Ovary (tissue), 9 donors: ENCODE data around the gene EXO5. TPM values are rescaled to one million over a fixed set of nuclear protein-coding genes. Genes with fewer than 3 reads are reported as not detected.

ENCODE experiments used
- DNase-seq, 5 donors: peaks; one replicate each; pipeline ENCODE4 v3.0.0-alpha.2; 2019 to 2020
- H3K27ac ChIP-seq, 2 donors: fragments of 200-600 bp; one replicate each; pipeline versions ENCODE4 v1.5.1 to v1.8.0; 2019 to 2022
- H3K27me3 ChIP-seq: fragments of 200-600 bp; one replicate; pipeline ENCODE4 v1.8.0; 2022
- H3K36me3 ChIP-seq: fragments of 200-600 bp; sonication (generic); one replicate; pipeline ENCODE4 v1.5.1; 2019
- H3K4me1 ChIP-seq: one replicate; pipeline ENCODE4 v1.8.1; 2013; ENCODE audit warnings: mild to moderate bottlenecking, moderate library complexity; ENCODE audit not compliant: insufficient read depth
- H3K4me3 ChIP-seq: fragments of 200-600 bp; sonication (generic); one replicate; pipeline ENCODE4 v1.5.1; 2017
- H3K9me3 ChIP-seq, 2 donors: fragments of 200-600 bp in 1 of 2; sonication (generic) in 1 of 2; one replicate each; pipeline versions ENCODE4 v1.5.1 to v1.8.1; 2013 to 2019; ENCODE audit warnings: mild to moderate bottlenecking in 1 of 2, moderate library complexity in 1 of 2
- CTCF ChIP-seq, 3 donors: fragments of 450-650 bp in 2 of 3; fragments of 200-600 bp in 1 of 3; IDR thresholded peaks; one replicate each; pipeline versions ENCODE4 v1.5.1 to v1.8.0; 2016 to 2022; ENCODE audit warnings: antibody characterized with exemption in 3 of 3, mild to moderate bottlenecking in 1 of 3
- EP300 ChIP-seq: sonication (generic); formaldehyde crosslinking; IDR thresholded peaks from one replicate; pipeline ENCODE4 v1.6.1; 2017; ENCODE audit warnings: antibody characterized with exemption
- POLR2A ChIP-seq: fragments of 450-650 bp; IDR thresholded peaks from one replicate; pipeline ENCODE4 v1.6.1; 2017; ENCODE audit warnings: antibody characterized with exemption, mild to moderate bottlenecking, moderate library complexity
- WGBS, 3 donors: extraction: QIAGEN DNeasy Blood & Tissue Kit in 1 of 3; methylation state at CpG; one replicate each; pipeline versions ENCODE4 v1.1.5 to v1.1.7; 2013 to 2017; 5-methylcytosine and 5-hydroxymethylcytosine counted together
- intact Hi-C, 4 donors: fragments of 100-400 bp; cut with DNase I; formaldehyde crosslinking; loops; one replicate each; pipeline versions ENCODE4 v1.11.0 to v1.15.1; 2022 to 2023
- polyA plus RNA-seq, 2 donors: library from polyadenylated mRNA; stranded (reverse); fragments of 200-250 nt in 1 of 2; fragments of 350-450 nt in 1 of 2; fragmentation: Illumina TruSeq in 1 of 2; extraction: RNeasy Lipid Tissue Mini Kit (QIAGEN cat#74804) in 1 of 2; gene quantifications; one replicate each; pipeline ENCODE4 v1.2.3, GENCODE V29; 2013 to 2014
- small RNA-seq: library from RNA; depleted of rRNA; stranded (forward); fragments of <200 nt; gene quantifications from one replicate; pipeline ENCODE3, GENCODE V24; 2016
- total RNA-seq, 7 donors: library from RNA; depleted of rRNA in 2 of 7; stranded (reverse); fragments of >200 nt in 2 of 7; fragmentation: NEBNext Ultra II Directional in 3 of 7; extraction: Animal tissue kit (Norgen Biotek cat#: 25700) in 3 of 7; gene quantifications; one replicate each; pipeline versions ENCODE4 v1.1.0 to v1.2.4, GENCODE V29; 2016 to 2023
- donor health status: DM: no; HTN: no; CAD: no; lungs with moderate emphysema.
- donor health status: DM: no; HTN: no; CAD: no.
- donor health status: Bipolar disorder and iron deficiency.
- donor health status: DM: yes; HTN: yes; CAD: no.
- donor health status: DM: no; HTN: no; CAD: no.
- donor health status: DM: yes; HTN: yes; CAD: no.

Gene EXO5
- total and polyA plus RNA-seq, 9 donors, result 3.7 to 8.7 (median 6.7) TPM

- Histone ChIP-seq H3K9me3 (no peaks in the 10 kb centered on the region), H3K4me1 (no peaks in the 10 kb centered on the region), H3K36me3 (no peaks in the 10 kb centered on the region), H3K27ac (no peak overlapping the region), H3K4me3 (no peak overlapping the region), H3K27me3 (no peaks in the 10 kb centered on the region)
- intact Hi-C loops, result no loop called here
- TF ChIP-seq CTCF (IDR thresholded peaks at IDR 0.05), result no peak
- TF ChIP-seq POLR2A, result no peak
- no peak for TF ChIP-seq EP300
- 93 to 94% (median 94%) methylated on average over 3 of the region's 3 CpGs for WGBS, 3 donors
- DNase-seq, result no peak
Observed at GRCh38 chr1:40564913-40565312, 56.3 kb downstream of the EXO5 start.

Small RNAs within 50 kb of the gene (small RNA-seq; reads per million reads assigned to genes)
- gene AL356379.1, result not detected

Other genes with a start within 250 kb of the EXO5 start
- 1 to 10 TPM in 4 of 7 donors, under 1 TPM in 3; 0.30 to 5.7 (median 1.7) TPM for gene COL9A2, start 191.5 kb upstream of the EXO5 start, total RNA-seq
- 1 to 10 TPM; 1.2 to 2.2 TPM for gene COL9A2, start 191.5 kb upstream of the EXO5 start, polyA plus RNA-seq
- gene SMAP2, start 135.0 kb upstream of the EXO5 start, total RNA-seq, result 10 to 100 TPM; 11.6 to 25.7 (median 15.4) TPM
- gene SMAP2, start 135.0 kb upstream of the EXO5 start, polyA plus RNA-seq, result 10 to 100 TPM; 10.7 to 72.0 TPM
- 1 to 10 TPM in 5 of 7 donors, under 1 TPM in 2; 0.60 to 3.4 (median 1.2) TPM for gene ZFP69B, start 58.3 kb upstream of the EXO5 start, total RNA-seq
- 1 to 10 TPM in 1 of 2 donors, under 1 TPM in 1; 0.64 to 1.5 TPM for gene ZFP69B, start 58.3 kb upstream of the EXO5 start, polyA plus RNA-seq
- gene ZFP69, start 31.5 kb upstream of the EXO5 start, total RNA-seq, result 1 to 10 TPM; 2.3 to 5.4 (median 3.6) TPM
- gene ZFP69, start 31.5 kb upstream of the EXO5 start, polyA plus RNA-seq, result 1 to 10 TPM; 1.9 to 4.5 TPM
- gene ZNF684, start 22.9 kb downstream of the EXO5 start, total RNA-seq, result 1 to 10 TPM; 2.5 to 5.1 (median 3.2) TPM
- gene ZNF684, start 22.9 kb downstream of the EXO5 start, polyA plus RNA-seq, result 1 to 10 TPM; 2.7 to 3.8 TPM
- 10 to 100 TPM in 1 of 7 donors, 1 to 10 TPM in 6; 1.3 to 12.6 (median 6.2) TPM for gene RIMS3, start 156.9 kb downstream of the EXO5 start, total RNA-seq
- gene RIMS3, start 156.9 kb downstream of the EXO5 start, polyA plus RNA-seq, result 1 to 10 TPM; 1.4 to 4.4 TPM
- 10 to 100 TPM; 28.8 to 65.6 (median 45.1) TPM for gene NFYC, start 182.9 kb downstream of the EXO5 start, total RNA-seq
- gene NFYC, start 182.9 kb downstream of the EXO5 start, polyA plus RNA-seq, result 10 to 100 TPM; 44.1 to 90.9 TPM